ENCODE data around the gene C6orf47. TPM values are rescaled to one million over a fixed set of nuclear protein-coding genes. Genes with fewer than 3 reads are reported as not detected.

Gene C6orf47
- total and polyA plus RNA-seq, 2 of the 13 experiments (the other 11 are each of a cell fraction or from before 2014, with no cell fraction given) = 1.7 to 18.1 TPM

GRCh38 chr6:31654574-31655348, 5.8 kb downstream of the C6orf47 start (continued):
- TF ChIP-seq ZNF639 (CRISPR knock-in tag; conservative IDR thresholded peaks at IDR 0.05) (no peak), ARNT (IDR thresholded peaks at IDR 0.05) (no peak), ZSCAN29 (CRISPR knock-in tag; conservative IDR thresholded peaks at IDR 0.05) (0 out of 2 replicates have a peak, but pooled peaks have one; percentile 0), ZMYM2 (CRISPR knock-in tag; IDR thresholded peaks at IDR 0.05) (no peak; the same call in 1 of the 2 replicates), ZNF513 (CRISPR knock-in tag; conservative IDR thresholded peaks at IDR 0.05) (no peak), ZSCAN21 (CRISPR knock-in tag; IDR thresholded peaks at IDR 0.05; ENCODE audit: borderline replicate concordance) (no peak), ZBTB7B (CRISPR knock-in tag; IDR thresholded peaks at IDR 0.05) (no peak), TCF12 (IDR thresholded peaks at IDR 0.05) (no peak), TCF12 (CRISPR knock-in tag; IDR thresholded peaks at IDR 0.05) (no peak), ZNF704 (CRISPR knock-in tag; IDR thresholded peaks at IDR 0.05; ENCODE audit: borderline replicate concordance) (0 out of 2 replicates have a peak, but pooled peaks have one; percentile 9), ZMAT3 (CRISPR knock-in tag; conservative IDR thresholded peaks at IDR 0.05) (no peak), ZNF619 (CRISPR knock-in tag; IDR thresholded peaks at IDR 0.05) (no peak), ZIK1 (CRISPR knock-in tag; IDR thresholded peaks at IDR 0.05; ENCODE audit: borderline replicate concordance, low read depth) (no peak), BCL6 (CRISPR knock-in tag; IDR thresholded peaks at IDR 0.05) (peak; percentile 39; the same call in 1 of the 2 replicates), HNF4G (IDR thresholded peaks at IDR 0.05; ENCODE audit: borderline replicate concordance, low read depth, low read length) (0 out of 2 replicates have a peak, but pooled peaks have one; percentile 25), HNF4G (CRISPR knock-in tag; IDR thresholded peaks at IDR 0.05; ENCODE audit: borderline replicate concordance, low read depth) (no peak), MYPOP (CRISPR knock-in tag; IDR thresholded peaks at IDR 0.05) (no peak), ZNF280B (CRISPR knock-in tag; IDR thresholded peaks at IDR 0.05; ENCODE audit: borderline replicate concordance) (no peak), ZNF276 (CRISPR knock-in tag; IDR thresholded peaks at IDR 0.05; ENCODE audit: low read depth) (0 out of 2 replicates have a peak, but pooled peaks have one; percentile 47), HHEX (CRISPR knock-in tag; IDR thresholded peaks at IDR 0.05) (0 out of 2 replicates have a peak, but pooled peaks have one; percentile 28), ZNF768 (CRISPR knock-in tag; IDR thresholded peaks at IDR 0.05) (no peak), RFXANK (CRISPR knock-in tag; IDR thresholded peaks at IDR 0.05) (no peak)

Data from HepG2 (cell line).